HG02852 (cell line): Measurements from ENCODE around the gene MED13.
"Not testable (repeated sequence)": the region's sequence is repeated elsewhere in the genome, so short reads cannot be mapped to it uniquely, and the experiment has no call there.

Experiments
- ATAC-seq: cut with Tn5 transposase; IDR thresholded peaks from one replicate; pipeline ENCODE4 v1.9.1; 2021; ENCODE audit warnings: mild to moderate bottlenecking, moderate library complexity; ENCODE audit not compliant: unreplicated experiment

The MED13 gene

GRCh38 chr17:62062302-62062701, 2.8 kb downstream of the MED13 start:
- no peak for ATAC-seq

DNA sequence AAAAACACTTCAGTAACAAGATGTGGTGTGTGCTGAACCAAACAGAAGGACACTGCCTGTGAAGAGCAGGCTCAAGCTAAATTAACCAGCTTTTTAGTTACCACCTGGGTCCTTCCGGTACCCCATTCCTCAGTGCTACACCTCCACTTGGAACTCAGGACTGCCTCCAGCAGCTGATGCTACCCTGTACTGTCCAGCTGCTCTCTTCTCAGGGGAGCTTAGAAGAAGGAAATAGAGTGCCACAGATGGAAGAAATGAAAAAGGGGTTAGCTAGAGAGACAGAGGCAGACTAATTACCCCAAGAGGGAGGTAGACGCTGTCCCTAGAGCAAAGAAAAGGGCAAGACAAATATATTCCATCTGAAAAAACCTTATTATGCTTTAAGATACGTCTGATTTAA, 5.7 kb downstream of the MED13 start:
- no peak for ATAC-seq

DNA sequence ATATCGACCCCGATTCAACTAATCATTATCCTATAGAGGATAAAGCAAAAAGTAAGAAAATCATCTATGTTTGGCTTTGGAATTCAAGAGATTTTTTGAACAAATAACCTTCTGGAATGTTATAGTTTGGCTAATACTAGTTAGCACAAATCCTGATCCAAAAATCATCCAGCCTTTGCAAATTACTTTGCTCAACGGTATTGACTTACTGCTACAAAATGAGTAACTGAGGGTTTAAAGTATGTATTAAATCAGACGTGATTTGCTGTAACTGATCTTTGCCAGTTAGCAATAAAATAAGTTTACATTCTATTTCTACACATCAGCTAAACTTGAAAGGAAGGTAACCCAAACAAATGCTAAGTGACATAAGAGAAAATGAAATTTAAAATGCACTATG, 6.5 kb downstream of the MED13 start:
- no peak for ATAC-seq

GRCh38 chr17:62057696-62058095, 7.4 kb downstream of the MED13 start:
- ATAC-seq: no peak

- ATAC-seq: no peak
Measured at GRCh38 chr17:62052765-62053338, 12.2 kb downstream of the MED13 start.

- ATAC-seq: no peak
Measured at GRCh38 chr17:62051053-62051452, 14.0 kb downstream of the MED13 start.

DNA sequence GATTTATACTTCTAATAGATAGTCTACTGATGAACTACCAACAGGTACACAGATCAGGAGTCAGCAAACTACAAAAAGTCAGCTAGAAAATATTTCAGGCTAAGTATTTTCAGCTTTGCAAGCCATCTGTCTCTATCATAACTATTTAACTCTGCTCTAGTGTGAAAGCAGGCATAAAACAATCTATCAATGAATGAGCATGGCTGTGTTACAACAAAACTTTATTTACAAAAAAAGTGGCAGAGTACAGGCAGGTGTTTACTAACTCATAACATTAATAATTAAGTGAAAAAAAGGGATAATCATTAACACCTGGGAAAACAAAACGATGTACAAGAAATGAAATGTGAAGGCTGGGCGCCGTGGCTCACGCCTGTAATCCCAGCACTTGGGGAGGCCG, 15.8 kb downstream of the MED13 start:
- no peak for ATAC-seq

DNA sequence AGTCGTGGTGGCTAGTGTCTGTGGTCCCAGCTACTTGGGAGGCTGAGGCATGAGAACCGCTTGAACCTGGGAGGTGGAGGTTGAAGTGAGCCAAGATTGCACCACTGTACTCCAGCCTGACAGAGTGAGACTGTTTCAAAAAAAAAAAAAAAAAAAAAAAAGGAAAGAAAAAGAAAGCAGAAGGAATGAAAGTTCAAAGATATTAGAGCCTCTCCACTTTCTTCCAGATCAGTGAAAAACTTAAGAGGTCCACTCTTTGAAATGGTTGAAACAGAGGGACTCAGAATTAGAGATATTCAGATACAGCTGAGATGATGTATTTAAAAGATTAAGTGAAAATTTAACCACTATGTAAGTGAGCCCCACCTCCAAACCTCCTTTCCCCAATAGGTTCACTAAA, 16.8 kb downstream of the MED13 start:
- no peak for ATAC-seq

DNA sequence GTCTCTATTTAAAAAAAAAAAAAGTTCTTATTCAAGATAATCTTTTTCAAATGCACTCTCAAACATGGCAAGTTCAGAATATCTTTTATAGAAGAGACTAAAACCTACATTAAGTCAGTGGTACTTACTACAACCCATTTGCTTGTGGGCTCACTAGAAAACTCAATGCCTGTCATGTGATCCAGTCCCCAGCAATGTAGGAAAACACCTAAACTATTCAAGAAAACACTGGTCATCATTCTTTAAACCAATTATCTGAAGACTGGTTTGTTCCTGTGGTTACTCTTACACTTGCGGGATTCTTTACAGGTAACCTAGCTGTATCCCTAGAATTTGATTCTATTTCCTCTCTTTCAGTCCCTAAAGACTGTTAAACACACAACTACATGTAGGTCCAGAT, 19.6 kb downstream of the MED13 start:
- ATAC-seq: no peak

- no peak for ATAC-seq
Measured at GRCh38 chr17:62045109-62045508, 20.0 kb downstream of the MED13 start.

DNA sequence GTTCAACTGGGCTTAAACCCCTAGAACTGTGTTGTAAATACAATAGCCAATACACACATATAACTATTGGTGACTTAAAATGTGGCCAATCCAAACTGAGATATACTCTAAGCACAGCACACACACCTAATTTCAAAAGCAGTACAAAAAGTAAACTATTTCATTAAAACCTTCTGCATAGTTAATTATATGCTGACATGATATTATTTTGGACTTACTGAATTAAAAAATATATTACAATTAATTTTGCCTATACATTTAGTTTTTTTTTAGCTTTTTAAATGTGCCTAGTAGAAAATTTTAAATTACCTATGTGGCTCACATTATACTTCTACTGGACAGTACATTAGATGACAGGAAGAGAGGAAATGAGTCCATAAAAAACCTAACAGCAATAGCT, 21.5 kb downstream of the MED13 start:
- no peak for ATAC-seq

DNA sequence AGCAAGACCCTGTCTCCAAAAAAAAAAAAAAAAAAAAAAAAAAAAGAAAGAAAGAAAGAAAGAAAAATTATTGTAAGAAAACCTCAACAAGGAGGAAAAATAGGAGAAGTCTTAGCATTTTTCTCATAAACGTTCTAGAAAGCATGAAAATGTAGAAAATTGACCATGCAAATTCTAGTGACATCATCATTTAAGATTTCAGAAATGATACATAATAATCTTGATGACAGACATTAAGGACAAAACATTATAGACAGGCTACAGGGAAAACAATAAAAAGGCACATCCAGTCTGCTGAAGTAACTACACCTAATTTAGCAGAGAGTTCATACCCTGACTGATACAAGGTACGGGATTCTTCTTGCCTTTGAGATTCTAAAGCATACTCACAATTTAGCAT, 21.9 kb downstream of the MED13 start:
- no peak for ATAC-seq

- ATAC-seq: no peak
Measured at GRCh38 chr17:62038248-62038647, 26.8 kb downstream of the MED13 start.

DNA sequence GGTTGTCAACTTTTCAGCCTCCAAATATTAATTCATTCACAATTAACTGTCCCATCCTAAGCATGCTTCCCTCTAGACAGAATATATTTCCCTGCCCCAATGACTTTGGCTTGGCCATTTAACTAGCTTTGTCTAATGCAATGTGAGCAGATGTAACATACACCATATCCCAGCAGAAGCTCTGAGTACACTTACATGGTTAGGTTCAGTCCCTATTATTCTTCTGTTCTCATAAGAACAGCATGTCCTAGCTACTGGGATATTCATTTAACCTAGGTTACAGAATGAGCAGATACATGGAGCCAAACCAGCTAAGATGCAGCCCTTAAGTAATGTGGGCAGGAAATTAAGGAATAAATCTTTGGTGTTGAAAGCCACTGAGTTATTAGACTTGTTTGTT, 31.8 kb downstream of the MED13 start:
- no peak for ATAC-seq

GRCh38 chr17:62032480-62032879, 32.6 kb downstream of the MED13 start:
- ATAC-seq: no peak

- ATAC-seq: no peak
Measured at GRCh38 chr17:62030264-62030663, 34.8 kb downstream of the MED13 start.

- ATAC-seq: no peak
Measured at GRCh38 chr17:62024866-62025265, 40.2 kb downstream of the MED13 start.

GRCh38 chr17:62017912-62018311, 47.2 kb downstream of the MED13 start:
- no peak for ATAC-seq

DNA sequence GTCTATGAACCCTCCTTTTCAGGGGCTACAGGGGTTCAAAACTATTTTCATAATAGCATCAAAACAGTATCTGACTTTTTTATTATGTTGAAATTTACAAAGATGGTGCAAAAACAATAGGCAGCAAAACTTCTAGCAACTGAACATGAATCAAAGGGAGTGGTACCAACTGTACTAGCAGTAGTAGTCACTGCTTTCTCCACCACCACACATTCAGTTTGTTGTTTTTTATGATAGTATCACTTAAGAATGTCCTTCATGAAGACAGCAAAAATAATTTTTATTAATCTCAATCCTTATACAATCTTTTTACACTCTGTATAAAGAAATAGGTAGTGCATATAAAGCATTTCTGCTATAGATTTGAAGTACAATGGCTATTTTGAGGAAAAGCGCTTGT, 47.6 kb downstream of the MED13 start:
- ATAC-seq: no peak

DNA sequence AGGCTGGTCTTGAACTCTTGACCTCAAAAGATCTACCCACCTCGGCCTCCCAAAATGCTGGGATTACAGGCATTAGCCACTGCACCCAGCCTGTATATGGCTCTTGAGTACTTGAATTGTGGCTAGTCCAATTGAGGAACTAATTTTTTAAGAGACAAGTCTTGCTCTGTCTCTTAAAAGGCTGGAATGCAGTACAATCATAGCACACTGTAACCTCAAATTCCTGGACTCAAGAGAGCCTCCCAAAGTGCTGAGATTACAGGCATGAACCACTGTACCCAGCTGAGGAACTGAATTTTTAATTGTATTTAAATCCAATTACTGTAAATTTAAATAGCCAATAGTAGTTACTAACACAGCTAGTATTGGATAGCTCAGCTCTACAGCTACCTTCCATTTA, 50.6 kb downstream of the MED13 start:
- ATAC-seq: no peak

DNA sequence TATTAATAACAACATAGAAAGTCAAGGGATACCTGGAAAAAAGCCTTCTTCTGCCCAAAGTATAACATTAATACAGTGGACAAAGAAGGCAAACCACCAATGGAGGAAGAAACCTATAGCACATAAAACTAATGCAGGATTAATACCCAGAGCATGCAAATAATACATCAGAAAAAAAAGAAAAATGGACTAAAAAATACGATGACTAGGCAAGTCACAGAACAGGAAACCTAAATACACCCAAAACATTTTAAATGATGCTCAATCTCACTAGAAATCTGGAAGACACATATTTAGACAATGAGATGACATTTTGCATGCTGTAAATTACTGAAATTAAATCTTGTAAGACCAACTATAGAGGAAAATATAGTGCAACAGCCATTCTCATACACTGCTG, 55.9 kb downstream of the MED13 start:
- ATAC-seq: no peak

DNA sequence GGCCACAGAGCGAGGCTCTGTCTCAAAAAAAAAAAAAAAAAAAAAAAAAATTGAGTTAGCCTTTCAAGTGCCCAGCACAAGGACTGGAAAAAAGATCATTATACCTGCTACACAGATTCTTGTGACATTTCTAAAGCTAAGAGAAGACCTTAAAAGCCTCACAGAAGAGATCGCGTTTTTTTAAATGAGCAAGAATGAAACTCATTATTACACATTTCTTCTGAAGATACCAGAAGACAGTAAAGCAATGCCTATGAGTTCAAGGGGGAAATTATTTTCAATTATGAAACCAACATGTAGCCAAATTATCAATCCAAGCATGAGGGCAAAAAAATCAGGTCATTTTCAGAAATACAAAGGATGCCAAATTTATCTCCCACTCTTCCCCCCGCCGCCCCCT, 56.8 kb downstream of the MED13 start:
- no peak for ATAC-seq

- no peak for ATAC-seq
Measured at GRCh38 chr17:62004388-62004787, 60.7 kb downstream of the MED13 start.

DNA sequence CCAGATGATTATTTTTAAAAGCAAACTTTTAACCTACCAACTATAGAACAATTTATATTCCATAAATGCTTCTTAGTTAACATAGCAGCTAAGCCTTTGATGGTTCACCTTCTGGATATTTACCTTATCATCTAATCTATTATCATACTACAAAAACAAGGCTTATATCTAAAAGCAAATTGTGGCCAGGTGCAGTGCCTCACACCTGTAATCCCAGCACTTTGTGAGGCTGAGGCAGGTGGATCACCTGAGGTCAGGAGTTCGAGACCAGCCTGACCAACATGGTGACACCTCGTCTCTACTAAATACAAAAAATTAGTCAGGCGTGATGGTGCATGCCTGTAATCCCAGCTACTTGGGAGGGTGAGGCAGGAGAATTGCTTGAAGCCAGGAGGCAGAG, 61.9 kb downstream of the MED13 start:
- ATAC-seq: not testable (repeated sequence)
